HCT116 (cell line): ENCODE measurements around the gene RPRML.

Experiments
- CEBPB ChIP-seq: IDR thresholded peaks from 2 replicates; pipeline ENCODE4 v1.6.1; 2012; ENCODE audit warnings: low read depth
- EZH2 ChIP-seq: fragments of 200-600 bp; sonication (generic); IDR thresholded peaks from 2 replicates; pipeline ENCODE4 v1.6.1; 2017; ENCODE audit warnings: antibody characterized with exemption, mixed run types
- JUND ChIP-seq: IDR thresholded peaks from 2 replicates; pipeline ENCODE4 v1.6.1; 2012
- POLR2A ChIP-seq: IDR thresholded peaks from 2 replicates; pipeline ENCODE4 v1.7.0; 2011; ENCODE audit warnings: borderline replicate concordance; ENCODE audit not compliant: insufficient read depth, insufficient read length; ENCODE audit errors: extremely low read depth
- POLR2AphosphoS5 ChIP-seq: IDR thresholded peaks from 2 replicates; pipeline ENCODE4 v1.6.1; 2011; ENCODE audit warnings: mild to moderate bottlenecking, low read depth, low read length, moderate library complexity
- RAD21 ChIP-seq: IDR thresholded peaks from 2 replicates; pipeline ENCODE4 v1.6.1; 2012; ENCODE audit warnings: low read depth, mild to moderate bottlenecking
- SP1 ChIP-seq: IDR thresholded peaks from 2 replicates; pipeline ENCODE4 v1.6.1; 2012; ENCODE audit warnings: low read depth
- SRF ChIP-seq: IDR thresholded peaks from 2 replicates; pipeline ENCODE4 v1.6.1; 2012; ENCODE audit warnings: low read depth
- TCF7L2 ChIP-seq: IDR thresholded peaks from 2 replicates; pipeline ENCODE4 v1.7.0; 2011; ENCODE audit warnings: borderline replicate concordance, inconsistent platforms; ENCODE audit not compliant: insufficient read depth, insufficient read length; ENCODE audit errors: extremely low read depth
- ZFX ChIP-seq: fragments of 450-650 bp; IDR thresholded peaks from 2 replicates; pipeline ENCODE4 v1.6.1; 2017
- ZNF274 ChIP-seq: fragments of 200-500 bp; sonication (Bioruptor generic); IDR thresholded peaks from 2 replicates; pipeline ENCODE4 v1.6.1; 2014; ENCODE audit warnings: mild to moderate bottlenecking, low read depth, low read length, inconsistent platforms
- TF ChIP-seq, protein P1 (sequence below), 3 experiments: fragments of 200-600 bp in 1 of 3; sonication (generic) in 1 of 3; IDR thresholded peaks in 2 of 3; conservative IDR thresholded peaks in 1 of 3; 2 replicates each; pipeline ENCODE4 v1.5.1; 2012 to 2017; ENCODE audit warnings: low read depth in 2 of 3, low read length in 2 of 3, antibody characterized with exemption in 1 of 3, borderline replicate concordance in 1 of 3, control low read depth in 1 of 3, mild to moderate bottlenecking in 1 of 3, mixed read lengths in 1 of 3, mixed run types in 1 of 3, moderate library complexity in 1 of 3; ENCODE audit not compliant: insufficient read depth in 1 of 3
- TF ChIP-seq, protein P2 (sequence below): IDR thresholded peaks from 2 replicates; pipeline ENCODE4 v1.6.1; 2012

GRCh38 chr17:46947216-46947615, 31.8 kb downstream of the RPRML start:
- TF ChIP-seq, protein P1, sequence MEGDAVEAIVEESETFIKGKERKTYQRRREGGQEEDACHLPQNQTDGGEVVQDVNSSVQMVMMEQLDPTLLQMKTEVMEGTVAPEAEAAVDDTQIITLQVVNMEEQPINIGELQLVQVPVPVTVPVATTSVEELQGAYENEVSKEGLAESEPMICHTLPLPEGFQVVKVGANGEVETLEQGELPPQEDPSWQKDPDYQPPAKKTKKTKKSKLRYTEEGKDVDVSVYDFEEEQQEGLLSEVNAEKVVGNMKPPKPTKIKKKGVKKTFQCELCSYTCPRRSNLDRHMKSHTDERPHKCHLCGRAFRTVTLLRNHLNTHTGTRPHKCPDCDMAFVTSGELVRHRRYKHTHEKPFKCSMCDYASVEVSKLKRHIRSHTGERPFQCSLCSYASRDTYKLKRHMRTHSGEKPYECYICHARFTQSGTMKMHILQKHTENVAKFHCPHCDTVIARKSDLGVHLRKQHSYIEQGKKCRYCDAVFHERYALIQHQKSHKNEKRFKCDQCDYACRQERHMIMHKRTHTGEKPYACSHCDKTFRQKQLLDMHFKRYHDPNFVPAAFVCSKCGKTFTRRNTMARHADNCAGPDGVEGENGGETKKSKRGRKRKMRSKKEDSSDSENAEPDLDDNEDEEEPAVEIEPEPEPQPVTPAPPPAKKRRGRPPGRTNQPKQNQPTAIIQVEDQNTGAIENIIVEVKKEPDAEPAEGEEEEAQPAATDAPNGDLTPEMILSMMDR (IDR thresholded peaks at IDR 0.05 in 2 of 3, conservative IDR thresholded peaks at IDR 0.05 in 1 of 3; ENCODE audit: borderline replicate concordance in 1 of 3, insufficient read depth in 1 of 3, low read depth in 2 of 3, low read length in 2 of 3): no peak
- TF ChIP-seq POLR2A (no peak), POLR2AphosphoS5 (no peak), SRF (no peak), RAD21 (no peak), ZNF274 (no peak), EZH2 (no peak), CEBPB (no peak), JUND (no peak), SP1 (no peak), ZFX (no peak), TCF7L2 (no peak)
- TF ChIP-seq, protein P2, sequence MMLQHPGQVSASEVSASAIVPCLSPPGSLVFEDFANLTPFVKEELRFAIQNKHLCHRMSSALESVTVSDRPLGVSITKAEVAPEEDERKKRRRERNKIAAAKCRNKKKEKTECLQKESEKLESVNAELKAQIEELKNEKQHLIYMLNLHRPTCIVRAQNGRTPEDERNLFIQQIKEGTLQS: no peak
